GM23248 (cell line): ENCODE measurements around the gene WFIKKN1. TPM values are rescaled to one million over a fixed set of nuclear protein-coding genes. Genes with fewer than 3 reads are reported as not detected.

Source experiments
- DNase-seq: peaks from one replicate; pipeline ENCODE4 v3.0.0-alpha.2; 2015
- H2AFZ ChIP-seq: fragments of 200-600 bp; sonication (generic); 2 replicates; pipeline ENCODE4 v1.6.1; 2016; ENCODE audit warnings: antibody characterized with exemption
- H3F3A ChIP-seq: fragments of 200-600 bp; sonication (generic); 2 replicates; pipeline ENCODE4 v1.6.1; 2016; ENCODE audit warnings: mild to moderate bottlenecking, antibody characterized with exemption, mixed run types; ENCODE audit not compliant: insufficient read depth
- H3K27ac ChIP-seq: fragments of 200-600 bp; sonication (generic); 2 replicates; pipeline ENCODE4 v1.5.1; 2016; ENCODE audit warnings: mild to moderate bottlenecking
- H3K27me3 ChIP-seq: fragments of 200-600 bp; sonication (generic); replicated peaks from 2 replicates; pipeline ENCODE4 v1.6.1; 2016; ENCODE audit warnings: mild to moderate bottlenecking; ENCODE audit not compliant: insufficient read depth
- H3K36me3 ChIP-seq: fragments of 200-600 bp; sonication (generic); 2 replicates; pipeline ENCODE4 v1.6.1; 2016; ENCODE audit warnings: low read depth, mild to moderate bottlenecking
- H3K4me1 ChIP-seq: fragments of 200-600 bp; sonication (generic); 2 replicates; pipeline ENCODE4 v1.6.1; 2016; ENCODE audit warnings: mild to moderate bottlenecking; ENCODE audit not compliant: insufficient read depth
- H3K4me2 ChIP-seq: fragments of 200-600 bp; sonication (generic); one replicate; pipeline ENCODE4 v1.6.1; 2016; ENCODE audit warnings: mild to moderate bottlenecking; ENCODE audit not compliant: unreplicated experiment
- H3K4me3 ChIP-seq: fragments of 200-600 bp; sonication (generic); 2 replicates; pipeline ENCODE4 v1.5.1; 2016; ENCODE audit warnings: mild to moderate bottlenecking
- H3K79me2 ChIP-seq: fragments of 200-600 bp; sonication (generic); 2 replicates; pipeline ENCODE4 v1.6.1; 2016; ENCODE audit warnings: mild to moderate bottlenecking; ENCODE audit not compliant: insufficient read depth
- H3K9ac ChIP-seq: fragments of 200-600 bp; sonication (generic); 2 replicates; pipeline ENCODE4 v1.6.1; 2016; ENCODE audit warnings: mild to moderate bottlenecking
- H3K9me2 ChIP-seq: fragments of 200-600 bp; sonication (generic); 2 replicates; pipeline ENCODE4 v1.6.1; 2016; ENCODE audit warnings: mixed run types, mild to moderate bottlenecking, moderate library complexity; ENCODE audit not compliant: insufficient read depth
- H3K9me3 ChIP-seq: fragments of 200-600 bp; sonication (generic); one replicate; pipeline ENCODE4 v1.6.1; 2017; ENCODE audit warnings: low read depth
- H4K20me1 ChIP-seq: fragments of 200-600 bp; sonication (generic); 2 replicates; pipeline ENCODE4 v1.6.0; 2016; ENCODE audit not compliant: insufficient read depth
- EZH2 ChIP-seq: fragments of 200-600 bp; sonication (generic); IDR thresholded peaks from 2 replicates; pipeline ENCODE4 v1.6.1; 2018; ENCODE audit warnings: antibody characterized with exemption, mild to moderate bottlenecking; ENCODE audit not compliant: insufficient read depth, poor library complexity, severe bottlenecking
- EZH2phosphoT487 ChIP-seq: fragments of 200-600 bp; sonication (generic); IDR thresholded peaks from 2 replicates; pipeline ENCODE4 v1.6.1; 2018; ENCODE audit warnings: antibody characterized with exemption, moderate library complexity, mild to moderate bottlenecking, low read depth; ENCODE audit not compliant: insufficient read depth
- WGBS, 2 experiments: methylation state at CpG; one replicate each; pipeline ENCODE4 v1.1.6; 2015 to 2017; ENCODE audit warnings: low lambda C conversion rate in 2 of 2, low coverage in 1 of 2; ENCODE audit errors: missing lambda C conversion rate in 2 of 2; 5-methylcytosine and 5-hydroxymethylcytosine counted together
- in situ Hi-C: fragments of 300-500 bp; cut with MboI; formaldehyde crosslinking; loops from 2 replicates; pipeline ENCODE4 v1.15.0; 2020
- polyA plus RNA-seq: library from polyadenylated mRNA; unstranded; fragments of >200 nt; fragmentation: Nextera tagmentation; extraction: Ambion mirVana; gene quantifications from 2 replicates; pipeline ENCODE4 v1.2.1, GENCODE V29; 2016
- total RNA-seq: library from RNA; depleted of rRNA; stranded (reverse); fragments of >200 nt; shearing (Covaris generic); gene quantifications from 2 replicates; pipeline ENCODE4 v1.2.3, GENCODE V29; 2014

WFIKKN1 gene
- total and polyA plus RNA-seq, 2 experiments from 2014 or later: not detected

- Histone ChIP-seq H3K27me3 (no peaks in the 10 kb centered on the region), H3K79me2 (peaks cover 70% of the 10 kb centered on the region)
- WGBS, 2 experiments: 98 to 99% methylated on average over 39 to 42 of the region's 43 CpGs
Observed at GRCh38 chr16:598823-599739, 31.7 kb upstream of the WFIKKN1 start.

GRCh38 chr16:600781-601180, 30.0 kb upstream of the WFIKKN1 start:
- Histone ChIP-seq H3K9me3 (no peaks in the 10 kb centered on the region), H3K9ac (no peak overlapping the region), H3K79me2 (peaks cover 70% of the 10 kb centered on the region), H3K4me1 (no peaks in the 10 kb centered on the region), H2AFZ (no peak overlapping the region), H3K27me3 (no peaks in the 10 kb centered on the region), H3F3A (no peaks in the 10 kb centered on the region), H4K20me1 (no peaks in the 10 kb centered on the region), H3K27ac (no peak overlapping the region), H3K9me2 (no peaks in the 10 kb centered on the region), H3K4me3 (no peak overlapping the region), H3K4me2 (no peak overlapping the region), H3K36me3 (no peaks in the 10 kb centered on the region)
- DNase-seq: no peak
- in situ Hi-C loops: no loop called here
- TF ChIP-seq EZH2 (no peak), EZH2phosphoT487 (no peak)
- WGBS, 2 experiments: 70 to 73% methylated on average over 7 of the region's 7 CpGs

More at GRCh38 chr16:598823-599739, 31.7 kb upstream of the WFIKKN1 start:
- Histone ChIP-seq H3K9me3 (no peaks in the 10 kb centered on the region), H3F3A (no peaks in the 10 kb centered on the region), H3K9me2 (no peaks in the 10 kb centered on the region), H4K20me1 (no peaks in the 10 kb centered on the region), H3K36me3 (no peaks in the 10 kb centered on the region), H3K4me2 (no peak overlapping the region), H3K4me3 (no peak overlapping the region), H3K27ac (no peak overlapping the region), H3K4me1 (no peaks in the 10 kb centered on the region), H3K9ac (no peak overlapping the region), H2AFZ (no peak overlapping the region)
- DNase-seq: no peak
- in situ Hi-C loops: no loop called here
- TF ChIP-seq EZH2phosphoT487 (no peak), EZH2 (no peak)

- H3K36me3 ChIP-seq: no peaks in the 10 kb centered on the region
Observed at GRCh38 chr16:603933-604332, 26.9 kb upstream of the WFIKKN1 start.

GRCh38 chr16:606656-607307, 24.0 kb upstream of the WFIKKN1 start:
- H4K20me1 ChIP-seq: no peaks in the 10 kb centered on the region
- WGBS, 2 experiments: 93 to 94% methylated on average over 22 of the region's 22 CpGs
- no peaks in the 10 kb centered on the region for H3K36me3 ChIP-seq
- no peaks in the 10 kb centered on the region for H3K9me2 ChIP-seq
- H3K4me2 ChIP-seq: no peak overlapping the region
- no peak overlapping the region for H2AFZ ChIP-seq
- H3K4me3 ChIP-seq: no peak overlapping the region
- no peak overlapping the region for H3K9ac ChIP-seq
- H3K9me3 ChIP-seq: no peaks in the 10 kb centered on the region
- no peaks in the 10 kb centered on the region for H3F3A ChIP-seq
- H3K27me3 ChIP-seq: no peaks in the 10 kb centered on the region
- DNase-seq: no peak
- H3K79me2 ChIP-seq: peaks cover 60% of the 10 kb centered on the region
- H3K4me1 ChIP-seq: no peaks in the 10 kb centered on the region
- H3K27ac ChIP-seq: no peak overlapping the region
- in situ Hi-C loops: no loop called here
- TF ChIP-seq EZH2phosphoT487: no peak

More at GRCh38 chr16:603933-604332, 26.9 kb upstream of the WFIKKN1 start:
- Histone ChIP-seq H3K9me3 (no peaks in the 10 kb centered on the region), H4K20me1 (no peaks in the 10 kb centered on the region), H3K27me3 (no peaks in the 10 kb centered on the region), H3K27ac (no peak overlapping the region), H3K4me3 (no peak overlapping the region), H3K9me2 (no peaks in the 10 kb centered on the region), H3F3A (no peaks in the 10 kb centered on the region), H3K9ac (no peak overlapping the region), H3K79me2 (peaks cover 68% of the 10 kb centered on the region), H3K4me2 (no peak overlapping the region), H3K4me1 (no peaks in the 10 kb centered on the region), H2AFZ (no peak overlapping the region)
- in situ Hi-C loops: no loop called here
- WGBS, 2 experiments: 76 to 78% methylated on average over 5 of the region's 5 CpGs
- DNase-seq: no peak
- TF ChIP-seq EZH2phosphoT487: no peak
- no peak for TF ChIP-seq EZH2
